Lung (tissue), 12 donors: ENCODE measurements around the gene NLRX1. TPM values are rescaled to one million over a fixed set of nuclear protein-coding genes. Genes with fewer than 3 reads are reported as not detected.

ENCODE experiments used
- ATAC-seq: fragments of 200-7000 bp; cut with Tn5 transposase; one replicate; pipeline ENCODE4 v1.9.1; 2020; ENCODE audit warnings: moderate number of reproducible peaks; ENCODE audit not compliant: insufficient read depth, low FRiP score
- DNase-seq, 3 donors: peaks; one replicate each; pipeline ENCODE4 v3.0.0-alpha.2; 2013 to 2017
- H3K27ac ChIP-seq, 2 donors: one replicate each; pipeline ENCODE4 v1.5.1; 2013; ENCODE audit warnings: mild to moderate bottlenecking in 2 of 2, moderate library complexity in 2 of 2, control low read depth in 1 of 2, inconsistent platforms in 1 of 2, low read depth in 1 of 2, low read length in 1 of 2
- H3K27me3 ChIP-seq, 3 donors: one replicate each; pipeline ENCODE4 v1.5.1; 2013; ENCODE audit warnings: low read length in 2 of 3; ENCODE audit not compliant: control insufficient read depth in 3 of 3, insufficient read depth in 3 of 3
- H3K36me3 ChIP-seq, 4 donors: one replicate each; pipeline ENCODE4 v1.5.1; 2013; ENCODE audit warnings: low read length in 4 of 4, mild to moderate bottlenecking in 1 of 4, moderate library complexity in 1 of 4; ENCODE audit not compliant: control insufficient read depth in 4 of 4, insufficient read depth in 4 of 4
- H3K4me1 ChIP-seq, 5 donors: one replicate each; pipeline ENCODE4 v1.5.1; 2013; ENCODE audit warnings: low read length in 5 of 5, mild to moderate bottlenecking in 2 of 5, moderate library complexity in 1 of 5; ENCODE audit not compliant: control insufficient read depth in 5 of 5, insufficient read depth in 5 of 5
- H3K4me3 ChIP-seq: one replicate; pipeline ENCODE4 v1.5.1; 2013; ENCODE audit warnings: mild to moderate bottlenecking, control low read depth, moderate library complexity
- H3K9ac ChIP-seq, 2 donors: one replicate each; pipeline ENCODE4 v1.5.1; 2013; ENCODE audit warnings: low read length in 2 of 2, control low read depth in 1 of 2; ENCODE audit not compliant: insufficient read depth in 1 of 2
- H3K9me3 ChIP-seq, 4 donors: one replicate each; pipeline ENCODE4 v1.5.1; 2013; ENCODE audit warnings: low read length in 3 of 4, mild to moderate bottlenecking in 1 of 4, moderate library complexity in 1 of 4; ENCODE audit not compliant: control insufficient read depth in 4 of 4, insufficient read depth in 3 of 4
- WGBS, 2 donors: extraction: QIAGEN DNeasy Blood & Tissue Kit; methylation state at CpG; one replicate each; pipeline ENCODE4 v1.1.7; 2013; 5-methylcytosine and 5-hydroxymethylcytosine counted together
- polyA plus RNA-seq, 2 donors: library from polyadenylated mRNA; stranded (reverse); fragments of 200-250 nt; gene quantifications; one replicate each; pipeline ENCODE4 v1.2.1, GENCODE V29; 2013
- total RNA-seq, 2 donors: library from RNA; depleted of rRNA in 1 of 2; stranded (reverse); fragments of >200 nt in 1 of 2; gene quantifications; one replicate each; pipeline ENCODE4 v1.2.1, GENCODE V29; 2014 to 2021
- TF ChIP-seq, protein P1 (sequence below): IDR thresholded peaks from 2 replicates; pipeline ENCODE4 v1.5.1; 2012; ENCODE audit warnings: mild to moderate bottlenecking; ENCODE audit errors: control extremely low read depth, extremely low read depth
- donor health status: control.
- donor health status: control.
- donor health status: Bipolar disorder and iron deficiency.
- donor health status: healthy.
- donor health status: DM: yes; HTN: yes; CAD: no.

The NLRX1 gene
- total and polyA plus RNA-seq, 4 donors = 5.1 to 22.6 (median 11.6) TPM

DNA sequence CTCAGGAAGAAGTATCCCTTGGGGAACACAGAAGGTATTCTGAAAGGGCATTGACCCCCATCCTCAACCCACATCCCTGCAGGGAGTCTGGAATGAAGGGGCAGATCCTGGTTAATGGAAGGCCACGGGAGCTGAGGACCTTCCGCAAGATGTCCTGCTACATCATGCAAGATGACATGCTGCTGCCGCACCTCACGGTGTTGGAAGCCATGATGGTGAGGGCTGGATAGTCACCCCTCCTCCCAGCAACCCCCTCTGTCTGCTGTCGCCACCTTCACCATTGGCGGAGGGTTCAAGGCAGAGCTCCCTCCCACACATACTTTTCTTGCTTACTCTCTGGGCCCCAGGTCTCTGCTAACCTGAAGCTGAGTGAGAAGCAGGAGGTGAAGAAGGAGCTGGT is 14.3 kb upstream of the NLRX1 start:
- ATAC-seq (no peak), DNase-seq (no peak)
- Histone ChIP-seq H3K27ac (no peak overlapping the region), H3K4me3 (no peak overlapping the region), H3K4me1 (peaks cover 0 to 10% (median 5%) of the 10 kb centered on the region in 5 donors), H3K9me3 (peaks cover 0 to 1% (median 0%) of the 10 kb centered on the region in 4 donors), H3K9ac (no peak overlapping the region), H3K36me3 (no peaks in the 10 kb centered on the region), H3K27me3 (peaks cover 0 to 13% (median 0%) of the 10 kb centered on the region in 3 donors)
- TF ChIP-seq, protein P1, sequence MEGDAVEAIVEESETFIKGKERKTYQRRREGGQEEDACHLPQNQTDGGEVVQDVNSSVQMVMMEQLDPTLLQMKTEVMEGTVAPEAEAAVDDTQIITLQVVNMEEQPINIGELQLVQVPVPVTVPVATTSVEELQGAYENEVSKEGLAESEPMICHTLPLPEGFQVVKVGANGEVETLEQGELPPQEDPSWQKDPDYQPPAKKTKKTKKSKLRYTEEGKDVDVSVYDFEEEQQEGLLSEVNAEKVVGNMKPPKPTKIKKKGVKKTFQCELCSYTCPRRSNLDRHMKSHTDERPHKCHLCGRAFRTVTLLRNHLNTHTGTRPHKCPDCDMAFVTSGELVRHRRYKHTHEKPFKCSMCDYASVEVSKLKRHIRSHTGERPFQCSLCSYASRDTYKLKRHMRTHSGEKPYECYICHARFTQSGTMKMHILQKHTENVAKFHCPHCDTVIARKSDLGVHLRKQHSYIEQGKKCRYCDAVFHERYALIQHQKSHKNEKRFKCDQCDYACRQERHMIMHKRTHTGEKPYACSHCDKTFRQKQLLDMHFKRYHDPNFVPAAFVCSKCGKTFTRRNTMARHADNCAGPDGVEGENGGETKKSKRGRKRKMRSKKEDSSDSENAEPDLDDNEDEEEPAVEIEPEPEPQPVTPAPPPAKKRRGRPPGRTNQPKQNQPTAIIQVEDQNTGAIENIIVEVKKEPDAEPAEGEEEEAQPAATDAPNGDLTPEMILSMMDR = no peak
- WGBS, 2 donors = 94 to 97% methylated on average over 6 of the region's 6 CpGs

DNA sequence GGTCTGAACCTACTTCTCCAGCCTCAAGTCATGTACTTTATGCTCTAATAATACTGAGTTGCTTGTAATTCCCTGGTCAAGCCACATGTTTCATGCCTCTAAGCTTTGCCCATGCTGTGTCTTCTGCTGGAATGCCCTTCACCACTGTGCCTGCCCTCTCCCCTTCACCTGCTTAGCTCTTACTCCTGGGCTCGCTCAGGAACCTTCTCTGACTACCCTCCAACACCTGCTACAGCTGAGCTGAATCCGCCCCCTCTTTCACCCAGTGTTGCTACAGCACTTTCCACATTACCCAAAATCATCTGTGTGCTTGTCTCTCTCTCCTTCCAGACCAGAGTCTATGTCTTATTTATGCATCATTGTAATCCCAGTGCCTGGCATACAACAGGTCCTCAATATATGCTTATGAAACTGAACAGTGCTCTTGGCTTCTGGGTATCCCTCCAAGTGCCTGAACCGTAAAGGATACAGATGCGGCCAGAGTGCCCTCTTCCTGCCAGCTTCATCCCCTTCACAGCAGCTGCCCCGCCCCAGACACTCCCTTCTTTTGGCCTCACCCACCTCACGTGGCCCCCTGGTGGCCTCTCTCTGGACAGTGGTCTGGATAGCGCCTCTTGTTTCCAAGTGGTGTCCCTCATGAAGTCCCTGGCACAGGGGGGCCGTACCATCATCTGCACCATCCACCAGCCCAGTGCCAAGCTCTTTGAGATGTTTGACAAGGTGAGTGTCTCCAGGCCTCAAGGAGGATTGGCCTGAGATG is 12.6 kb upstream of the NLRX1 start:
- Histone ChIP-seq H3K27ac (no peak overlapping the region), H3K4me3 (no peak overlapping the region), H3K9ac (no peak overlapping the region), H3K4me1 (no peaks in the 10 kb centered on the region), H3K27me3 (peaks cover 0 to under 1% (median 0%) of the 10 kb centered on the region in 3 donors), H3K9me3 (no peaks in the 10 kb centered on the region), H3K36me3 (no peaks in the 10 kb centered on the region)
- TF ChIP-seq, protein P1 = no peak
- 41 to 49% methylated on average over 8 of the region's 8 CpGs for WGBS, 2 donors
- no peak for ATAC-seq
- no peak for DNase-seq

DNA sequence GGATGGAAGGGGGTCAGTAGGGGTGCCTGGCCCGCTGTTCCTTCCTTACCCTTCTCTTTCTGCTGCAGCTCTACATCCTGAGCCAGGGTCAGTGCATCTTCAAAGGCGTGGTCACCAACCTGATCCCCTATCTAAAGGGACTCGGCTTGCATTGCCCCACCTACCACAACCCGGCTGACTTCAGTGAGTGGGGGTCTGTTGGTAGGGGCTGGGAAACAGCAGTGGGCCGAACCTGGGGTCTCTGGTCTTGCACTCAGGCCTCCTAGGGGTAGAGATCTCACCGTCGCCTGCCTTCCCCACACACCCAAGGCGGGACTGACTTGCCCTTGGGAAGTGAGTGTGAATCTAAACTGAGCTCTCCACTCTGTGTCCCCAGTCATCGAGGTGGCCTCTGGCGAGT is 12.0 kb upstream of the NLRX1 start:
- H3K36me3 ChIP-seq = no peaks in the 10 kb centered on the region
- ATAC-seq (no peak), DNase-seq (no peak)
- no peaks in the 10 kb centered on the region for H3K27me3 ChIP-seq
- no peak overlapping the region for H3K9ac ChIP-seq
- WGBS, 2 donors = 88 to 92% methylated on average over 10 of the region's 10 CpGs
- TF ChIP-seq, protein P1 = no peak
- H3K4me3 ChIP-seq = no peak overlapping the region
- no peaks in the 10 kb centered on the region for H3K4me1 ChIP-seq
- H3K9me3 ChIP-seq = no peaks in the 10 kb centered on the region
- H3K27ac ChIP-seq = no peak overlapping the region
